CD4-positive, alpha-beta T cell (primary cell): ENCODE measurements around the gene TUBAL3. TPM values are rescaled to one million over a fixed set of nuclear protein-coding genes. Genes with fewer than 3 reads are reported as not detected.

Experiments
- ATAC-seq: fragments of 200-7000 bp; cut with Tn5 transposase; one replicate; pipeline ENCODE4 v1.10.0; 2022; ENCODE audit warnings: mild to moderate bottlenecking; ENCODE audit not compliant: poor library complexity
- CTCF ChIA-PET: fragments of 350-600 bp; sonication (Branson Sonifier 250); formaldehyde crosslinking; loops from one replicate; lab custom pipeline; 2021; ENCODE audit warnings: antibody characterized with exemption, inconsistent platforms; lab: Charles Lee
- POLR2A ChIA-PET: fragments of 350-600 bp; sonication (Branson Sonifier 250); formaldehyde crosslinking; loops from one replicate; lab custom pipeline; 2021; ENCODE audit warnings: antibody characterized with exemption, inconsistent platforms; lab: Charles Lee
- DNase-seq, 14 experiments: peaks; one replicate each; pipeline ENCODE4 v3.0.0-alpha.2; 2013 to 2020; ENCODE audit warnings: mixed read lengths in 2 of 14
- H3K27ac ChIP-seq, 2 donors: one replicate each; pipeline versions ENCODE4 v1.5.1 to v1.7.0; 2013; ENCODE audit warnings: low read length in 2 of 2, low read depth in 1 of 2, mild to moderate bottlenecking in 1 of 2
- H3K27me3 ChIP-seq, 2 experiments: 1 replicate in 1 of 2; 2 replicates in 1 of 2; pipeline versions ENCODE4 v1.6.1 to v1.7.0; 2013; ENCODE audit warnings: low read length in 2 of 2, control low read depth in 1 of 2, mild to moderate bottlenecking in 1 of 2, moderate library complexity in 1 of 2; ENCODE audit not compliant: insufficient read depth in 2 of 2, control insufficient read depth in 1 of 2
- H3K36me3 ChIP-seq: one replicate; pipeline ENCODE4 v1.6.1; 2013; ENCODE audit warnings: low read length, control low read depth; ENCODE audit not compliant: insufficient read depth
- H3K4me1 ChIP-seq: one replicate; pipeline ENCODE4 v1.6.1; 2013; ENCODE audit warnings: low read length, control low read depth; ENCODE audit not compliant: insufficient read depth
- H3K4me3 ChIP-seq: one replicate; pipeline ENCODE4 v1.5.1; 2013; ENCODE audit warnings: mild to moderate bottlenecking, low read length, moderate library complexity
- H3K9me3 ChIP-seq, 2 experiments: 1 replicate in 1 of 2; 2 replicates in 1 of 2; pipeline versions ENCODE4 v1.6.1 to v1.7.0; 2013; ENCODE audit warnings: low read length in 2 of 2, mild to moderate bottlenecking in 2 of 2, control low read depth in 1 of 2, moderate library complexity in 1 of 2; ENCODE audit not compliant: control insufficient read depth in 1 of 2, insufficient read depth in 1 of 2
- H3K27ac Mint-ChIP-seq: one replicate; pipeline ENCODE4 v1.8.0; 2020; ENCODE audit warnings: mixed read lengths
- H3K27me3 Mint-ChIP-seq: one replicate; pipeline ENCODE4 v1.8.0; 2021; ENCODE audit warnings: mixed read lengths
- H3K36me3 Mint-ChIP-seq: one replicate; pipeline ENCODE4 v1.8.0; 2021; ENCODE audit warnings: low read depth, mixed read lengths
- H3K4me1 Mint-ChIP-seq: one replicate; pipeline ENCODE4 v1.8.0; 2021; ENCODE audit warnings: low read depth, mixed read lengths
- H3K4me3 Mint-ChIP-seq: one replicate; pipeline ENCODE4 v1.8.0; 2020; ENCODE audit warnings: mild to moderate bottlenecking, mixed read lengths
- H3K9me3 Mint-ChIP-seq: one replicate; pipeline ENCODE4 v1.8.0; 2020; ENCODE audit warnings: mixed read lengths
- CTCF ChIP-seq: fragments of 200-600 bp; IDR thresholded peaks from one replicate; pipeline ENCODE4 v1.8.0; 2022; ENCODE audit warnings: antibody characterized with exemption, mild to moderate bottlenecking
- intact Hi-C, 2 experiments: fragments of 100-400 bp; cut with DNase I in 1 of 2; cut with micrococcal nuclease in 1 of 2; formaldehyde crosslinking; loops; one replicate each; pipeline versions ENCODE4 v1.15.1 to v1.9.0; 2023 to 2025; cut with DNase I, micrococcal nuclease
- total RNA-seq, 174 experiments: library from RNA in 2 of 174; stranded (reverse) in 2 of 174; gene quantifications; one replicate each; pipeline ENCODE4 v1.2.3 and lab custom pipeline; 2021 to 2026

TUBAL3 gene
- total RNA-seq, 2 experiments from 2014 or later: not detected

GRCh38 chr10:5370493-5371352, 33.9 kb downstream of the TUBAL3 start:
- no peaks in the 10 kb centered on the region for H3K9me3 Mint-ChIP-seq
- H3K4me1 ChIP-seq: no peaks in the 10 kb centered on the region
- no peaks in the 10 kb centered on the region for H3K27me3 ChIP-seq
- H3K36me3 ChIP-seq: no peaks in the 10 kb centered on the region
- ChIA-PET POLR2A (no interaction called here), CTCF (no interaction called here)
- H3K4me3 ChIP-seq: no peak overlapping the region
- no peak for TF ChIP-seq CTCF
- intact Hi-C loops: no loop called here
- H3K4me3 Mint-ChIP-seq: no peak overlapping the region
- no peak overlapping the region for H3K27ac Mint-ChIP-seq
- no peaks in the 10 kb centered on the region for H3K36me3 Mint-ChIP-seq
- DNase-seq (no peak), ATAC-seq (no peak)
- H3K9me3 ChIP-seq: no peaks in the 10 kb centered on the region
- no peaks in the 10 kb centered on the region for H3K27me3 Mint-ChIP-seq
- H3K27ac ChIP-seq: no peak overlapping the region
- peaks cover 5% of the 10 kb centered on the region for H3K4me1 Mint-ChIP-seq

DNA sequence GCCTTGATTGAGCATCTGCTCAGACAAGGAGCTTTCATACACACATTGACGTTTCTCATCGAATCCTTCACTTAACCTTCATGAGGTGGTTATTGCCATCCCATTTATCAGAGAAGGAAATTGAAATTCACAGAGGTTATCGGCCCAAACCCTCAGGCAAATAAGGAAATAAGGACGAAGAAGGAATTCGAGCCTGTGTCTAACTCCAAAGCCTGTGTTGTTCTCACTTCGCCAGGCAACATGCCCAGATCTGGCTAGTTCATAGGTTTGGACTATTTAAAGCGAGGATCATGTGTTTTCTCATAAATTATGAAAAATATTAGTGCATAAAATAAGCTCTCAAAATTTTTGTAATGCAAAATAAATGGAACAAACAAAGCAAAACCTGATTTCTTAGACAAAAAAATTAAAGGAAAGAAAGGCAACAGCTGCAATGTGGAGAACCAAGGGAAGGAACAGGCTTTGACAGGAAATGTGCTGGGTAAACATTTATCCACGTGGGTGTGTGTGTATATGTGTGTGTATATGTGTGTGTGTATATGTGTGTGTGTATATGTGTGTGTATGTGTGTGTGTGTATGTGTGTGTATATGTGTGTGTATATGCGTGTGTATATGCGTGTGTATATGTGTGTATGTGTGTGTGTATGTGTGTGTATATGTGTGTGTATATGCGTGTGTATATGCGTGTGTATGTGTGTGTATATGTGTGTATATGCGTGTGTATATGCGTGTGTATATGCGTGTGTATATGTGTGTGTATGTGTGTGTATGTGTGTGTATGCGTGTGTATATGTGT, 35.1 kb downstream of the TUBAL3 start:
- DNase-seq: no peak
- H3K27ac ChIP-seq: no peak overlapping the region
- no peaks in the 10 kb centered on the region for H3K9me3 Mint-ChIP-seq
- H3K27me3 ChIP-seq: no peaks in the 10 kb centered on the region
- ChIA-PET POLR2A (interaction anchor here (0.6 kb wide), 1 partner anchor 79 kb away, joined by 3 read pairs; no protein-coding TSS in a partner anchor), CTCF (interaction anchor here (0.7 kb wide), 1 partner anchor 14 kb away, joined by 3 read pairs; no protein-coding TSS in a partner anchor)
- H3K36me3 Mint-ChIP-seq: no peaks in the 10 kb centered on the region
- H3K9me3 ChIP-seq: no peaks in the 10 kb centered on the region
- H3K4me3 Mint-ChIP-seq: no peak overlapping the region
- H3K4me1 ChIP-seq: no peaks in the 10 kb centered on the region
- no peaks in the 10 kb centered on the region for H3K27me3 Mint-ChIP-seq
- H3K27ac Mint-ChIP-seq: no peak overlapping the region
- no peak overlapping the region for H3K4me3 ChIP-seq
- peaks cover 5% of the 10 kb centered on the region for H3K4me1 Mint-ChIP-seq
- no peaks in the 10 kb centered on the region for H3K36me3 ChIP-seq
- intact Hi-C loops: no loop called here
- TF ChIP-seq CTCF: no peak
- ATAC-seq: no peak

DNA sequence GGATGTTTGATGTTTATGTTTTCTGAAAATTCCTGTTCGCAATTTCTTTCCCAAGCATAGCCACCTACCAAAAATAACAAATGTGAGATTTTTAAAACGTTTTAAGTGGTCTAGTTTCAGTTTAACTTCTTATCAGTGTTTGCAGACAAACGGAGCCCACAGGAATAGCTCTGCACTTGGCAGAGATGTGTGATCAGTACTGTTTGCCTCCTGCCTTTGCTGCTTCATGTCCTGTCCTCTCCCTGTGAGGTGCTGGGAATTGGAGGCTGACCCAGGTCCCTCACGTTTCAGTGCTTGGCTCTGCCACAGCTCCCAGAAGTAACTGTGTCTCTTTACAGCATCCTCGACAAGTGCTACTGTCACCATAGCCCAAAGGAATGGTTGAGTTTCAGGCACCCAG, 38.7 kb downstream of the TUBAL3 start:
- Mint-ChIP-seq H3K4me3 (no peak overlapping the region), H3K4me1 (peaks cover 5% of the 10 kb centered on the region), H3K9me3 (no peaks in the 10 kb centered on the region), H3K36me3 (no peaks in the 10 kb centered on the region), H3K27ac (no peak overlapping the region), H3K27me3 (peaks cover 5% of the 10 kb centered on the region)
- Histone ChIP-seq H3K4me1 (no peaks in the 10 kb centered on the region), H3K27ac (no peak overlapping the region), H3K9me3 (no peaks in the 10 kb centered on the region), H3K36me3 (no peaks in the 10 kb centered on the region), H3K4me3 (no peak overlapping the region), H3K27me3 (no peaks in the 10 kb centered on the region)
- TF ChIP-seq CTCF: no peak
- intact Hi-C loops: no loop called here
- DNase-seq (no peak), ATAC-seq (no peak)
- CTCF ChIA-PET: no interaction called here
- POLR2A ChIA-PET: no interaction called here
